ENCODE measurements around the gene SLC24A4. TPM values are rescaled to one million over a fixed set of nuclear protein-coding genes. Genes with fewer than 3 reads are reported as not detected.

The SLC24A4 gene
- total RNA-seq, 1 donor from 2014 or later = not detected

- peaks cover 52% of the 10 kb centered on the region for H3K27me3 Mint-ChIP-seq (ENCODE audit: low read depth)
- no peak for DNase-seq (ENCODE audit: low spot score in 2 of 2, unreplicated experiment in 2 of 2)
- TF ChIP-seq CTCF (IDR thresholded peaks at IDR 0.05; ENCODE audit: unreplicated experiment) = no peak
- no peak overlapping the region for H3K4me3 Mint-ChIP-seq
- peaks cover 4% of the 10 kb centered on the region for H3K9me3 Mint-ChIP-seq
- H3K36me3 Mint-ChIP-seq = no peaks in the 10 kb centered on the region
- H3K27ac Mint-ChIP-seq = no peak overlapping the region
- no peaks in the 10 kb centered on the region for H3K4me1 Mint-ChIP-seq
These were observed 45.0 kb downstream of the SLC24A4 start for GRCh38 chr14:92368001-92368400.

GRCh38 chr14:92369097-92369496, 46.1 kb downstream of the SLC24A4 start:
- Mint-ChIP-seq H3K36me3 (no peaks in the 10 kb centered on the region), H3K4me1 (no peaks in the 10 kb centered on the region), H3K27ac (no peak overlapping the region), H3K27me3 (ENCODE audit: low read depth) (peaks cover 42% of the 10 kb centered on the region), H3K9me3 (peaks cover 4% of the 10 kb centered on the region), H3K4me3 (no peak overlapping the region)
- DNase-seq (ENCODE audit: low spot score in 2 of 2, unreplicated experiment in 2 of 2) = no peak
- no peak for TF ChIP-seq CTCF (IDR thresholded peaks at IDR 0.05; ENCODE audit: unreplicated experiment)

GRCh38 chr14:92372230-92372629, 49.3 kb downstream of the SLC24A4 start:
- Mint-ChIP-seq H3K4me1 (no peaks in the 10 kb centered on the region), H3K36me3 (no peaks in the 10 kb centered on the region), H3K9me3 (peaks cover 11% of the 10 kb centered on the region), H3K27me3 (ENCODE audit: low read depth) (peaks cover 35% of the 10 kb centered on the region), H3K27ac (no peak overlapping the region), H3K4me3 (no peak overlapping the region)
- TF ChIP-seq CTCF (IDR thresholded peaks at IDR 0.05; ENCODE audit: unreplicated experiment) = no peak
- no peak for DNase-seq (ENCODE audit: low spot score in 2 of 2, unreplicated experiment in 2 of 2)

- H3K4me3 Mint-ChIP-seq = no peak overlapping the region
- DNase-seq (ENCODE audit: low spot score in 2 of 2, unreplicated experiment in 2 of 2) = no peak
- no peaks in the 10 kb centered on the region for H3K4me1 Mint-ChIP-seq
- TF ChIP-seq CTCF (IDR thresholded peaks at IDR 0.05; ENCODE audit: unreplicated experiment) = no peak
- no peak overlapping the region for H3K27ac Mint-ChIP-seq
- peaks cover 35% of the 10 kb centered on the region for H3K27me3 Mint-ChIP-seq (ENCODE audit: low read depth)
- H3K36me3 Mint-ChIP-seq = no peaks in the 10 kb centered on the region
- peaks cover 11% of the 10 kb centered on the region for H3K9me3 Mint-ChIP-seq
These were observed 50.4 kb downstream of the SLC24A4 start for GRCh38 chr14:92373336-92373735.

- Mint-ChIP-seq H3K27me3 (ENCODE audit: low read depth) (peaks cover 31% of the 10 kb centered on the region), H3K27ac (no peak overlapping the region), H3K4me1 (peaks cover 2% of the 10 kb centered on the region), H3K9me3 (peaks cover 7% of the 10 kb centered on the region), H3K4me3 (no peak overlapping the region), H3K36me3 (no peaks in the 10 kb centered on the region)
- TF ChIP-seq CTCF (IDR thresholded peaks at IDR 0.05; ENCODE audit: unreplicated experiment) = no peak
- DNase-seq (ENCODE audit: low spot score in 2 of 2, unreplicated experiment in 2 of 2) = no peak
These were observed 57.2 kb downstream of the SLC24A4 start for GRCh38 chr14:92380131-92380530.

- DNase-seq (ENCODE audit: low spot score in 2 of 2, unreplicated experiment in 2 of 2) = no peak
- peaks cover 4% of the 10 kb centered on the region for H3K9me3 Mint-ChIP-seq
- no peaks in the 10 kb centered on the region for H3K36me3 Mint-ChIP-seq
- no peak overlapping the region for H3K4me3 Mint-ChIP-seq
- TF ChIP-seq CTCF (IDR thresholded peaks at IDR 0.05; ENCODE audit: unreplicated experiment) = no peak
- no peak overlapping the region for H3K27ac Mint-ChIP-seq
- peaks cover 30% of the 10 kb centered on the region for H3K27me3 Mint-ChIP-seq (ENCODE audit: low read depth)
- H3K4me1 Mint-ChIP-seq = peaks cover 2% of the 10 kb centered on the region
These were observed 57.6 kb downstream of the SLC24A4 start for GRCh38 chr14:92380582-92380981.
